Breast epithelium (tissue), 3 donors: ENCODE results near the gene MAP3K7CL.

Experiments
- CTCF ChIP-seq, 3 donors: fragments of 450-650 bp; IDR thresholded peaks; one replicate each; pipeline ENCODE4 v1.5.1; 2016 to 2017; ENCODE audit warnings: antibody characterized with exemption in 3 of 3, mild to moderate bottlenecking in 3 of 3, moderate library complexity in 3 of 3
- POLR2A ChIP-seq: fragments of 450-650 bp; IDR thresholded peaks from one replicate; pipeline ENCODE4 v1.6.1; 2016; ENCODE audit warnings: antibody characterized with exemption, mild to moderate bottlenecking, moderate library complexity
- POLR2AphosphoS5 ChIP-seq, 3 donors: sonication (generic); formaldehyde crosslinking; IDR thresholded peaks; one replicate each; pipeline ENCODE4 v1.6.1; 2017; ENCODE audit warnings: antibody characterized with exemption in 3 of 3

GRCh38 chr21:29164323-29164942 lies 34.0 kb downstream of the MAP3K7CL start:
- TF ChIP-seq CTCF (IDR thresholded peaks at IDR 0.05) (peak in 2 of 3 donors; percentile 64 to 71), POLR2AphosphoS5 (IDR thresholded peaks at IDR 0.05) (no peak), POLR2A (no peak)
